ENCODE results near the gene S100A5.

DNA sequence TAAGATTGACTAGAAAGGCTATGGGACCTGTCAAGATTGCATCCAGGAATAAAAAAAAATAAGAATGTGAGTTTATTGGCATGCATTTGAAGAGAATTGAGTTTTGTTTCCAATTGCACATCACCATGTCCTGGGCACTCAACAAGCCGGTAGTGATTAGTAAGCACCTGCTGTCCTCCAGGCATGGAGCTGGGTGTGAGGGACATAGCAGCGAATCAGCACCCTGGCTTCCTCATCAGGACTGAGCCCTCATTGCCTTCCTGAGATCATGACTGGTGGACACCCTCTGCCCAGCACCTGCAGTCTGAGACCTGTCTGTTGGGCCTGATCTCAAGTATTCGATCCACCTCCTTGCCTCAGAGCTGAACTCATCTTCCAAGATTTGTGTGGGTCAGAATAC, 31.7 kb downstream of the S100A5 start:
- TF ChIP-seq CTCF (IDR thresholded peaks at IDR 0.05 in 4 of 5, conservative IDR thresholded peaks at IDR 0.05 in 1 of 5) (no peak), POLR2A (IDR thresholded peaks at IDR 0.05) (no peak)

Measured in gastrocnemius medialis (tissue), 4 donors.